ENCODE measurements around the gene PHKA2.
A peak's percentile ranks its signal among the peaks of the same experiment; 100 is the strongest.
"Not testable (repeated sequence)": the region's sequence is repeated elsewhere in the genome, so short reads cannot be mapped to it uniquely, and the experiment has no call there.

Gene PHKA2, protein sequence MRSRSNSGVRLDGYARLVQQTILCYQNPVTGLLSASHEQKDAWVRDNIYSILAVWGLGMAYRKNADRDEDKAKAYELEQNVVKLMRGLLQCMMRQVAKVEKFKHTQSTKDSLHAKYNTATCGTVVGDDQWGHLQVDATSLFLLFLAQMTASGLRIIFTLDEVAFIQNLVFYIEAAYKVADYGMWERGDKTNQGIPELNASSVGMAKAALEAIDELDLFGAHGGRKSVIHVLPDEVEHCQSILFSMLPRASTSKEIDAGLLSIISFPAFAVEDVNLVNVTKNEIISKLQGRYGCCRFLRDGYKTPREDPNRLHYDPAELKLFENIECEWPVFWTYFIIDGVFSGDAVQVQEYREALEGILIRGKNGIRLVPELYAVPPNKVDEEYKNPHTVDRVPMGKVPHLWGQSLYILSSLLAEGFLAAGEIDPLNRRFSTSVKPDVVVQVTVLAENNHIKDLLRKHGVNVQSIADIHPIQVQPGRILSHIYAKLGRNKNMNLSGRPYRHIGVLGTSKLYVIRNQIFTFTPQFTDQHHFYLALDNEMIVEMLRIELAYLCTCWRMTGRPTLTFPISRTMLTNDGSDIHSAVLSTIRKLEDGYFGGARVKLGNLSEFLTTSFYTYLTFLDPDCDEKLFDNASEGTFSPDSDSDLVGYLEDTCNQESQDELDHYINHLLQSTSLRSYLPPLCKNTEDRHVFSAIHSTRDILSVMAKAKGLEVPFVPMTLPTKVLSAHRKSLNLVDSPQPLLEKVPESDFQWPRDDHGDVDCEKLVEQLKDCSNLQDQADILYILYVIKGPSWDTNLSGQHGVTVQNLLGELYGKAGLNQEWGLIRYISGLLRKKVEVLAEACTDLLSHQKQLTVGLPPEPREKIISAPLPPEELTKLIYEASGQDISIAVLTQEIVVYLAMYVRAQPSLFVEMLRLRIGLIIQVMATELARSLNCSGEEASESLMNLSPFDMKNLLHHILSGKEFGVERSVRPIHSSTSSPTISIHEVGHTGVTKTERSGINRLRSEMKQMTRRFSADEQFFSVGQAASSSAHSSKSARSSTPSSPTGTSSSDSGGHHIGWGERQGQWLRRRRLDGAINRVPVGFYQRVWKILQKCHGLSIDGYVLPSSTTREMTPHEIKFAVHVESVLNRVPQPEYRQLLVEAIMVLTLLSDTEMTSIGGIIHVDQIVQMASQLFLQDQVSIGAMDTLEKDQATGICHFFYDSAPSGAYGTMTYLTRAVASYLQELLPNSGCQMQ

DNA sequence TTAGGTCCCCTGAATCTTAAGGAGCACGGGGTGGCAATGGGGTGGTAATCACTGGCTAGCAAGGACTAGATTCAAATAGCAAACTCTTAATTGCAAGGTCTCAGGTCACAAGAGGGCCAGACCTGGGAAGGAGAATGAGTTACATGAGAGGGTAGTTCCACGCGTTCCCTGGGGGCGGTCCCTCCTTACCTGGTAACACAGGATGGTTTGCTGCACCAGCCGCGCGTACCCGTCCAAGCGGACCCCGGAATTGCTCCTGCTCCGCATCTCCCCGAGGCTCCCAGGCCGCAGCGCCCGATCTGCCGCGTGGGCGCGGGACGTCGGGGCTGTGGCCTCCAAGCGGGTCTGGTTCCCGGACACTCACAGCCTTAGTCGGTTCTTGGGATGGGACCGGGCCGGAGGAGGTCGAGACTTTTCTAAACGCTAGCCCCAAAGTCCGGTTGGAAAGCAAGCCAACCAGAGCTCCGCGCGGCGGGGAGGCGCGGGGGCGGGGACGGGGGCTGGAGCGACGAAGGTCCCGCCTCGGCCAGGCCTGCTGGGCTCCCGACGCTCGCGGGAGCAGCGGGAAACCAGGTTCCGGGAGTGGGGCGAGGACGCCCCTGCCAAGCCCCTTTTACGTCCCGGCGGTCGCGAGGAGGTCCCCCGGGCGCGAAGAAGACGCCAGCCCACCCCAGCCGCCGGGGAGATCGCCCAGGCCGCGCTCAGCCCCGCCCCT lies at the start of gene PHKA2:
PHKA2 (minus strand) TSS at position 449 of the 715 bp plus-strand sequence; CDS start at position 267, 182 bp downstream.
- Histone ChIP-seq H3K9ac (ENCODE audit: low read length) (peak within 1 kb of the TSS; percentile 95), H3K4me1 (ENCODE audit: control insufficient read depth, insufficient read depth, low read length) (no peaks in the 10 kb centered on the region; the same call in 1 of the 2 replicates), H3K4me3 (ENCODE audit: low read depth, low read length) (peak within 1 kb of the TSS; percentile 96), H3K9me3 (ENCODE audit: control insufficient read depth, insufficient read depth, low read depth, low read length) (no peaks in the 10 kb centered on the region), H3K36me3 (ENCODE audit: control insufficient read depth, insufficient read depth, low read length) (no peaks in the 10 kb centered on the region), H3K27me3 (ENCODE audit: control insufficient read depth, insufficient read depth, low read length) (no peaks in the 10 kb centered on the region), H3K27ac (ENCODE audit: low read depth, low read length) (peak within 1 kb of the TSS; percentile 97)

DNA sequence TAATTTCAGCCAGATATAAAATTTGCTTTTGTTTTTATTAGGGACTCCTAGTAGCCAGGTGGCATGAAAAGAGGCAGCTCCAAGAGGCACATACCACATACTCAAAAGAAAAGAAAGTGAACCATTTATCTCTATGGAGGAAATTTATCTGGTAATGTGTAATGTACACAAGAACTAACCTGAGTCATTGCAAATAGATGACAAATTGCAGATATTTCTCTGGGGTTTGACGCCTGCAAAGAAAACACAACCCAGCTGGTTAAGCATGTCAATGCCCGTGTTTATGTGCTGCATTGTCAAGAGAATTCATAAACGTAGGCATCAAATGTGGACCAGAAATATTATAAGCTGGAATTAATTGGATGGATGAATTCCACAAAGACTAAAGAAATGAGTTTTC lies 46.9 kb upstream of the PHKA2 start:
- no peaks in the 10 kb centered on the region for H3K9me3 ChIP-seq (ENCODE audit: control insufficient read depth, insufficient read depth, low read depth, low read length)
- H3K27ac ChIP-seq (ENCODE audit: low read depth, low read length): no peak overlapping the region
- H3K4me1 ChIP-seq (ENCODE audit: control insufficient read depth, insufficient read depth, low read length): no peaks in the 10 kb centered on the region

DNA sequence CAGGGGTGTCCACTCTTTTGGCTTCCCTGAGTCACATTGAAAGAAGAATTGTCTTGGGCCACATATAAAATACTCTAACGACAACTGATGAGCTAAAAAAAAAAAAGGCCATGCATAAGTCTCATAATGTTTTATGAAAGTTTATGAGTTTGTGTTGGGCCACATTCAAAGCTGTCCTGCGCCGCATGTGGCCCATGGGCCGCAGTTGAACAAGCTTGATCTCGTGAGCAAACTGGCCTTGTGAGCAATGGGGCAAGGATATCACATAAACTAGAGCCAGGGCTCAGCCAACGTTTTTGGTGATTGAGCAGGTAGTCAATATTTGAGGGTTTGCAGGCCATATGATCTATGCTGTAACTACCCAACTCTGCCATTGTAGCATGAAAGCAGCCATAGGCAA lies 44.6 kb upstream of the PHKA2 start:
- no peaks in the 10 kb centered on the region for H3K4me1 ChIP-seq (ENCODE audit: control insufficient read depth, insufficient read depth, low read length)
- no peak overlapping the region for H3K27ac ChIP-seq (ENCODE audit: low read depth, low read length)
- no peaks in the 10 kb centered on the region for H3K9me3 ChIP-seq (ENCODE audit: control insufficient read depth, insufficient read depth, low read depth, low read length)
- H3K27me3 ChIP-seq (ENCODE audit: control insufficient read depth, insufficient read depth, low read length): no peaks in the 10 kb centered on the region
- no peaks in the 10 kb centered on the region for H3K36me3 ChIP-seq (ENCODE audit: control insufficient read depth, insufficient read depth, low read length)
- H3K4me3 ChIP-seq (ENCODE audit: low read depth, low read length): no peak overlapping the region
- H3K9ac ChIP-seq (ENCODE audit: low read length): no peak overlapping the region

More for the DNA sequence above, 46.9 kb upstream of the PHKA2 start:
- H3K4me3 ChIP-seq (ENCODE audit: low read depth, low read length): no peak overlapping the region
- no peaks in the 10 kb centered on the region for H3K36me3 ChIP-seq (ENCODE audit: control insufficient read depth, insufficient read depth, low read length)
- H3K9ac ChIP-seq (ENCODE audit: low read length): no peak overlapping the region
- no peaks in the 10 kb centered on the region for H3K27me3 ChIP-seq (ENCODE audit: control insufficient read depth, insufficient read depth, low read length)

DNA sequence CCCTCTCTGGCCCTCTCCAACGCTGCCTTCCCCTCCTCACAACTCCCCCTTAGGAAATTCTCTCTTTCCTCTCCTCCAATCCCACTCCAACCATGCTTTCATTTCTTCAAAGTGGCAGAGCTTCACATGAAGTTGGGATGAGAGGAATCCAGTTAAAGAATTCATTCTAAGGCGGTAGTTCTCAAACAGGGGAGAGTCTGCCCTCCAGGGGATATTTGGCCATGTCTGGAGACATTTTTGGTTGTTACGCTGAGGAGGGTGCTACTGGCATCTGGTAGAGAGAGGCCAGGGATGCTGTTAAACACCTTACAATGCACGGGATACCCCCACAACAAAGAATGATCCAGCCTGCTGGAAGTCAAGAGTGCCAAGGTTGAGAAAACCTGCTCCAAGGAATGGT lies 40.5 kb upstream of the PHKA2 start:
- Histone ChIP-seq H3K9me3 (ENCODE audit: control insufficient read depth, insufficient read depth, low read depth, low read length) (no peaks in the 10 kb centered on the region), H3K27ac (ENCODE audit: low read depth, low read length) (no peak overlapping the region), H3K36me3 (ENCODE audit: control insufficient read depth, insufficient read depth, low read length) (no peaks in the 10 kb centered on the region), H3K4me3 (ENCODE audit: low read depth, low read length) (no peak overlapping the region), H3K27me3 (ENCODE audit: control insufficient read depth, insufficient read depth, low read length) (no peaks in the 10 kb centered on the region), H3K4me1 (ENCODE audit: control insufficient read depth, insufficient read depth, low read length) (no peaks in the 10 kb centered on the region), H3K9ac (ENCODE audit: low read length) (no peak overlapping the region)

DNA sequence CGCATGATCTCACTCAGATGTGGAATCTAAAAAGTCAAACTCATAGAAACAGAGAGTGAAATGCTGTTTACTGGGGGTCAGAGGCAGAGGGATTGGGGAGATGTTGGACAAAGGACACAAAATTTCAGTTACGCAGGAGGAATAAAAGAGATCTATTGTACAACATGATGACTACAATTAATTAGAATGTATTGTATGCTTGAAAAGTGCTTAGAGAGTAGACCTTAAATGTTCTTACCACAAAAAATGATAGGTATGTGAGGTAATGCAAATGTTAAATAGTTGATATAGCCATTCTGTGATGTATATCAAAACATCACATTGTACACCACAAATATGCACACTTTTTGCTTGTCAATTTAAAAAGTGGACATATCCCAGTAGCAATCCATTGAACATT lies 36.1 kb upstream of the PHKA2 start:
- H3K27ac ChIP-seq (ENCODE audit: low read depth, low read length): no peak overlapping the region

DNA sequence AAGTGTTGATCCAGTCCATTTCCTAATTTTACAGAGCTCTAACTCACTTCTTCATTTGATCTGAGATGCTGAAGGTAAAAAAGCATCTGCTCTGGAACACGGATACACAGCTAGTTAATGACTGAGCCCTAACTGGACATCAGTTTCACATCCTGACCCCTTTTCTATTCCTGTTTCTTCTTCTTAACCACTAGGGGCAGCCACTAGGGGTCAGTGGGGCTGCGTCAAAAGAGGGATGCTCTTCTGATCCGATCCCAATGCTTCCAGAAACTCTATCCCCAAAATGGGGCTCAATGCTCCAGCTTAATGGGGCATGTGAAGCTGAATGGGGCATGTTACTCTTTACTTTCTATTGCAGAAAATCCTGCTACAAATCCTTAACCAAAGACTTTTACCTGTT lies 33.4 kb upstream of the PHKA2 start:
- H3K9me3 ChIP-seq (ENCODE audit: control insufficient read depth, insufficient read depth, low read depth, low read length): no peaks in the 10 kb centered on the region
- H3K4me1 ChIP-seq (ENCODE audit: control insufficient read depth, insufficient read depth, low read length): no peaks in the 10 kb centered on the region
- H3K27ac ChIP-seq (ENCODE audit: low read depth, low read length): no peak overlapping the region
- no peaks in the 10 kb centered on the region for H3K27me3 ChIP-seq (ENCODE audit: control insufficient read depth, insufficient read depth, low read length)
- H3K4me3 ChIP-seq (ENCODE audit: low read depth, low read length): no peak overlapping the region
- H3K9ac ChIP-seq (ENCODE audit: low read length): no peak overlapping the region
- no peaks in the 10 kb centered on the region for H3K36me3 ChIP-seq (ENCODE audit: control insufficient read depth, insufficient read depth, low read length)

More for the DNA sequence above, 36.1 kb upstream of the PHKA2 start:
- Histone ChIP-seq H3K9me3 (ENCODE audit: control insufficient read depth, insufficient read depth, low read depth, low read length) (no peaks in the 10 kb centered on the region), H3K4me1 (ENCODE audit: control insufficient read depth, insufficient read depth, low read length) (no peaks in the 10 kb centered on the region), H3K27me3 (ENCODE audit: control insufficient read depth, insufficient read depth, low read length) (no peaks in the 10 kb centered on the region), H3K9ac (ENCODE audit: low read length) (no peak overlapping the region), H3K4me3 (ENCODE audit: low read depth, low read length) (no peak overlapping the region), H3K36me3 (ENCODE audit: control insufficient read depth, insufficient read depth, low read length) (no peaks in the 10 kb centered on the region)

DNA sequence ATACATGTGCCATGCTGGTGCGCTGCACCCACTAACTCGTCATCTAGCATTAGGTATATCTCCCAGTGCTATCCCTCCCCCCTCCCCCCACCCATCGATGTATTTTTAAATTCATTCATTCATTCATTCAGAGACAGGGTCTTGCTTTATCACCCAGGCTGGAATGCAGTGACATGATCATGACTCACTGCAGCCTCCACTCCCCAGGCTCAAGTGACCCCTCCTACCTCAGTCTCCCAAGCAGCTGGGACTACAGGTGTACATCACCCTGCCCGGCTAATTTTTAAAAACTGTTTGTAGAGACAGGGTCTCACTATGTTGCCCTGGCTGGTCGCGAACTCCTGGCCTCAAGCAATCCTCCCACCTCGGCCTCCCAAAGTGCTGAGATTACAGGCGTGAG lies 32.7 kb upstream of the PHKA2 start:
- not testable (repeated sequence) for H3K36me3 ChIP-seq (ENCODE audit: control insufficient read depth, insufficient read depth, low read length); H3K27me3 ChIP-seq (ENCODE audit: control insufficient read depth, insufficient read depth, low read length); H3K4me3 ChIP-seq (ENCODE audit: low read depth, low read length); H3K9me3 ChIP-seq (ENCODE audit: control insufficient read depth, insufficient read depth, low read depth, low read length); H3K9ac ChIP-seq (ENCODE audit: low read length); H3K27ac ChIP-seq (ENCODE audit: low read depth, low read length); H3K4me1 ChIP-seq (ENCODE audit: control insufficient read depth, insufficient read depth, low read length)

DNA sequence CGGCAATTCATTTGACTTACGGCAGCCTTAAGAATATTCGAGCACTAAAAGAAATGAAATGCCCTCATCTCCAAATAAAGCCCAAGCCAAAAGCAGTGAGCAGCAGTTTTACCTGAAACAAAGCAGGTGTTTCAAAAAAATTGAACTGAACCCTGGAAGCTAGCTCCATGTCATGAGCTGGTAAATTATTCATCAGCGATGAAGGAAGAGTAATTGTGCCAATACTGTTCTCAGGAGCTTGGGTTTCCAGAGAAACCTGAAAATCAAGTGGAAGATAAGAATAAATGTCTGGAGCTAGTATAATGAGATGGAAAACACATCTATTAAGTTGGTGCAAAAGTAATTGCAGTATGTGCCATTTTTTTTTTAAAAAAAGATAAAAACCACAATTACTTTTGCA lies 24.0 kb upstream of the PHKA2 start:
- no peaks in the 10 kb centered on the region for H3K4me1 ChIP-seq (ENCODE audit: control insufficient read depth, insufficient read depth, low read length)
- no peaks in the 10 kb centered on the region for H3K9me3 ChIP-seq (ENCODE audit: control insufficient read depth, insufficient read depth, low read depth, low read length)
- H3K4me3 ChIP-seq (ENCODE audit: low read depth, low read length): no peak overlapping the region
- no peaks in the 10 kb centered on the region; the same call in 1 of the 2 replicates for H3K36me3 ChIP-seq (ENCODE audit: control insufficient read depth, insufficient read depth, low read length)
- H3K27me3 ChIP-seq (ENCODE audit: control insufficient read depth, insufficient read depth, low read length): no peaks in the 10 kb centered on the region
- no peak overlapping the region for H3K27ac ChIP-seq (ENCODE audit: low read depth, low read length)
- no peak overlapping the region for H3K9ac ChIP-seq (ENCODE audit: low read length)

DNA sequence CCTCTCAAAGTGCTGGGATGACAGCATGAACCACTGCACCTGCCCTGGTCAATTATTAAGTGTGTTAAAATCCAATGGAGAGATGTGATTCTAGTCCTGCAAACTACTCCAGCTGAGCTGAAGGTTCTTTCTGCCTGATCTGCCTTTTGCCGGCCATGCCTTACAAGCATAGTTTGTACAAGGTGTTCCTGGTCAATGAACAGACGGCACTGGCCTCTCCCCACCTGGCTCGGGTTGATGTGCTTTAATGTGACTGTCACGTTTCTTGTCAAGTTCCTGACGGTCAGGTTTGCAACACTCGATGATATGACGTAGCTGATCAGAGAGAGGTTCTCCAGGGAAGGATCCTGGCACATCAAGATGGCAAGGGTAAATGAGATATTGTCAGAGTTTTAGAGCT lies 23.1 kb upstream of the PHKA2 start:
- Histone ChIP-seq H3K27me3 (ENCODE audit: control insufficient read depth, insufficient read depth, low read length) (no peaks in the 10 kb centered on the region), H3K36me3 (ENCODE audit: control insufficient read depth, insufficient read depth, low read length) (no peaks in the 10 kb centered on the region; the same call in 1 of the 2 replicates), H3K9me3 (ENCODE audit: control insufficient read depth, insufficient read depth, low read depth, low read length) (no peaks in the 10 kb centered on the region), H3K4me1 (ENCODE audit: control insufficient read depth, insufficient read depth, low read length) (no peaks in the 10 kb centered on the region), H3K27ac (ENCODE audit: low read depth, low read length) (no peak overlapping the region), H3K4me3 (ENCODE audit: low read depth, low read length) (no peak overlapping the region), H3K9ac (ENCODE audit: low read length) (no peak overlapping the region)

DNA sequence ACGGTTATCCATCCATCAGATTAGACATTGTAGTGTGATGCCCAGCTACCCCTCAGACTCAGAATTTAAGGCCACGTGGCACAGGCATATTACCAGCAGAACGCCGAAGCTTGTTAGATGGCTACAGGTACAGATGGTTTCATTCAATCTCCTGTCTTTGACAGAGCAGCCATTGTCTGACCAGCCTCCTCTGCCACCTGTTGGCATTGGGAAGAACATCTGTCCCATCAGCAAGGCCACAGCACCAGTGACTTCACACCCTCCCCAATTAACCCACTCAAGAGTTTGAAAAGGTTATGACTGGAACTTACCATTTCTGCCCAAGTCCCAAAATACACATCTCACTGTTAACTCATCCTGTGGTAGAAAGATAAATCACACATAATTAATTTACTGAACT lies 22.0 kb upstream of the PHKA2 start:
- Histone ChIP-seq H3K4me1 (ENCODE audit: control insufficient read depth, insufficient read depth, low read length) (no peaks in the 10 kb centered on the region), H3K27ac (ENCODE audit: low read depth, low read length) (no peak overlapping the region), H3K27me3 (ENCODE audit: control insufficient read depth, insufficient read depth, low read length) (no peaks in the 10 kb centered on the region), H3K9me3 (ENCODE audit: control insufficient read depth, insufficient read depth, low read depth, low read length) (no peaks in the 10 kb centered on the region), H3K9ac (ENCODE audit: low read length) (no peak overlapping the region), H3K4me3 (ENCODE audit: low read depth, low read length) (no peak overlapping the region), H3K36me3 (ENCODE audit: control insufficient read depth, insufficient read depth, low read length) (no peaks in the 10 kb centered on the region; the same call in 1 of the 2 replicates)
